DOHH2 (cell line): Measurements from ENCODE around the gene TMEM126A.
"Not testable (repeated sequence)": the region's sequence is repeated elsewhere in the genome, so short reads cannot be mapped to it uniquely, and the experiment has no call there.

ENCODE experiments used
- H3F3A ChIP-seq: fragments of 200-600 bp; sonication (generic), shearing (Covaris generic); 2 replicates; pipeline ENCODE4 v1.6.0; 2016; ENCODE audit warnings: antibody characterized with exemption, mild to moderate bottlenecking; ENCODE audit not compliant: control insufficient read depth, insufficient read depth
- H3K27ac ChIP-seq: fragments of 200-600 bp; sonication (generic); 2 replicates; pipeline ENCODE4 v1.5.1; 2014; ENCODE audit warnings: low read depth, mild to moderate bottlenecking, low read length, moderate library complexity
- H3K27me3 ChIP-seq: fragments of 200-600 bp; sonication (generic); 2 replicates; pipeline ENCODE4 v1.6.1; 2014; ENCODE audit warnings: mild to moderate bottlenecking, low read length, mixed read lengths; ENCODE audit not compliant: control insufficient read depth
- H3K36me3 ChIP-seq: fragments of 200-600 bp; sonication (generic); 2 replicates; pipeline ENCODE4 v1.6.1; 2014; ENCODE audit warnings: mild to moderate bottlenecking, low read length, moderate library complexity, mixed read lengths; ENCODE audit not compliant: control insufficient read depth
- H3K4me1 ChIP-seq: fragments of 200-600 bp; sonication (generic); 2 replicates; pipeline ENCODE4 v1.6.1; 2014; ENCODE audit warnings: mild to moderate bottlenecking, low read length, mixed read lengths; ENCODE audit not compliant: control insufficient read depth
- H3K4me2 ChIP-seq: fragments of 200-600 bp; sonication (generic); 2 replicates; pipeline ENCODE4 v1.6.0; 2014; ENCODE audit warnings: mild to moderate bottlenecking, low read length, moderate library complexity
- H3K4me3 ChIP-seq: fragments of 200-600 bp; sonication (generic); 2 replicates; pipeline ENCODE4 v1.5.1; 2014; ENCODE audit warnings: mild to moderate bottlenecking, low read length, mixed read lengths
- H3K79me2 ChIP-seq: fragments of 200-600 bp; sonication (generic); 2 replicates; pipeline ENCODE4 v1.6.1; 2014; ENCODE audit warnings: mild to moderate bottlenecking, low read length, mixed read lengths; ENCODE audit not compliant: control insufficient read depth
- H3K9me2 ChIP-seq: fragments of 200-600 bp; sonication (generic); replicated peaks from 2 replicates; pipeline ENCODE4 v1.6.1; 2014; ENCODE audit warnings: mild to moderate bottlenecking, low read length, mixed read lengths; ENCODE audit not compliant: control insufficient read depth
- H3K9me3 ChIP-seq: fragments of 200-600 bp; sonication (generic); 2 replicates; pipeline ENCODE4 v1.6.1; 2014; ENCODE audit warnings: antibody characterized with exemption, low read length, mixed read lengths; ENCODE audit not compliant: control insufficient read depth, insufficient read depth
- H4K20me1 ChIP-seq: fragments of 200-600 bp; sonication (generic); 2 replicates; pipeline ENCODE4 v1.6.0; 2014; ENCODE audit warnings: low read depth, mild to moderate bottlenecking, antibody characterized with exemption, low read length, moderate library complexity; ENCODE audit not compliant: control insufficient read depth, insufficient read depth
- CTCF ChIP-seq: fragments of 200-600 bp; sonication (generic); IDR thresholded peaks from one replicate; pipeline ENCODE4 v1.5.1; 2014; ENCODE audit warnings: antibody characterized with exemption, mild to moderate bottlenecking, low read depth, low read length; ENCODE audit not compliant: poor library complexity, severe bottlenecking
- EZH2phosphoT487 ChIP-seq: fragments of 200-600 bp; sonication (generic); IDR thresholded peaks from 2 replicates; pipeline ENCODE4 v1.6.1; 2017; ENCODE audit warnings: borderline replicate concordance, mild to moderate bottlenecking, antibody characterized with exemption, low read length, moderate library complexity, mixed read lengths

TMEM126A gene

GRCh38 chr11:85603220-85603619 lies 44.5 kb upstream of the TMEM126A start:
- peaks cover 8% of the 10 kb centered on the region for H3K4me1 ChIP-seq

GRCh38 chr11:85606237-85606636 lies 41.5 kb upstream of the TMEM126A start:
- H3K27me3 ChIP-seq, H3K4me2 ChIP-seq, H3K4me1 ChIP-seq, H3K79me2 ChIP-seq, H3K27ac ChIP-seq, H3K4me3 ChIP-seq, H3K9me3 ChIP-seq, H3F3A ChIP-seq, H4K20me1 ChIP-seq, H3K9me2 ChIP-seq, H3K36me3 ChIP-seq: not testable (repeated sequence)

More at GRCh38 chr11:85603220-85603619, 44.5 kb upstream of the TMEM126A start:
- Histone ChIP-seq H3F3A (no peaks in the 10 kb centered on the region), H3K36me3 (no peaks in the 10 kb centered on the region), H3K4me3 (no peak overlapping the region), H3K79me2 (no peaks in the 10 kb centered on the region), H3K9me2 (no peaks in the 10 kb centered on the region), H3K4me2 (no peak overlapping the region), H3K27ac (no peak overlapping the region), H4K20me1 (no peaks in the 10 kb centered on the region), H3K27me3 (no peaks in the 10 kb centered on the region), H3K9me3 (no peaks in the 10 kb centered on the region)
- TF ChIP-seq EZH2phosphoT487 (no peak), CTCF (no peak)

GRCh38 chr11:85608621-85609020 lies 39.1 kb upstream of the TMEM126A start:
- H3F3A ChIP-seq, H3K79me2 ChIP-seq, H4K20me1 ChIP-seq, H3K4me3 ChIP-seq, H3K9me3 ChIP-seq, H3K9me2 ChIP-seq, H3K4me1 ChIP-seq, H3K36me3 ChIP-seq, H3K27me3 ChIP-seq, H3K4me2 ChIP-seq, H3K27ac ChIP-seq: not testable (repeated sequence)

- not testable (repeated sequence) for H3K79me2 ChIP-seq, H3K27ac ChIP-seq, H3K9me2 ChIP-seq, H3K4me1 ChIP-seq, H3K27me3 ChIP-seq, H3K36me3 ChIP-seq, H4K20me1 ChIP-seq, H3K4me2 ChIP-seq, H3K9me3 ChIP-seq, H3K4me3 ChIP-seq, H3F3A ChIP-seq
These were observed 38.5 kb upstream of the TMEM126A start for GRCh38 chr11:85609286-85609685.

- not testable (repeated sequence) for H3K9me2 ChIP-seq, H3F3A ChIP-seq, H3K27ac ChIP-seq, H4K20me1 ChIP-seq, H3K4me1 ChIP-seq, H3K36me3 ChIP-seq, H3K79me2 ChIP-seq, H3K27me3 ChIP-seq, H3K4me3 ChIP-seq, H3K4me2 ChIP-seq, H3K9me3 ChIP-seq
These were observed 36.1 kb upstream of the TMEM126A start for GRCh38 chr11:85611643-85612042.
